OCI-LY7 (cell line): ENCODE data around the gene FAM13A. TPM values are rescaled to one million over a fixed set of nuclear protein-coding genes. Genes with fewer than 3 reads are reported as not detected.

ENCODE experiments used
- BruUV-seq: library from RNA; stranded (reverse); fragments of 400-500 nt; replicated peaks from 2 replicates; lab custom pipeline; 2021; lab: Mats Ljungman, UMichigan
- CTCF ChIA-PET: fragments of 300-600 bp; sonication (Branson Sonifier 250); formaldehyde crosslinking; loops from one replicate; lab custom pipeline; 2022; ENCODE audit warnings: antibody characterized with exemption; ENCODE audit not compliant: unreplicated experiment; lab: Charles Lee
- POLR2A ChIA-PET: fragments of 300-600 bp; sonication (Branson Sonifier 250); formaldehyde crosslinking; loops from one replicate; lab custom pipeline; 2022; ENCODE audit warnings: antibody characterized with exemption; lab: Charles Lee
- DNase-seq: peaks from one replicate; pipeline ENCODE4 v3.0.0-alpha.2; 2015; ENCODE audit warnings: low spot score
- H2AFZ ChIP-seq: fragments of 200-600 bp; sonication (generic), shearing (Covaris generic); 2 replicates; pipeline ENCODE4 v1.6.1; 2014; ENCODE audit warnings: mild to moderate bottlenecking, antibody characterized with exemption, low read length, moderate library complexity
- H3K27ac ChIP-seq: fragments of 200-600 bp; sonication (generic); 2 replicates; pipeline ENCODE4 v1.5.1; 2014; ENCODE audit warnings: mixed run types, low read depth, mild to moderate bottlenecking, moderate library complexity, low read length, inconsistent platforms; ENCODE audit not compliant: poor library complexity, severe bottlenecking
- H3K36me3 ChIP-seq: fragments of 200-600 bp; sonication (generic); 2 replicates; pipeline ENCODE4 v1.6.1; 2014; ENCODE audit warnings: mild to moderate bottlenecking, antibody characterized with exemption, low read length, moderate library complexity, mixed read lengths; ENCODE audit not compliant: insufficient read depth
- H3K4me1 ChIP-seq: fragments of 200-600 bp; sonication (generic); 2 replicates; pipeline ENCODE4 v1.5.1; 2014; ENCODE audit warnings: mild to moderate bottlenecking, low read length; ENCODE audit not compliant: insufficient read depth, poor library complexity, severe bottlenecking
- H3K4me2 ChIP-seq: fragments of 200-600 bp; sonication (generic); 2 replicates; pipeline ENCODE4 v1.6.1; 2014; ENCODE audit warnings: mild to moderate bottlenecking, low read length
- H3K4me3 ChIP-seq: fragments of 200-600 bp; sonication (generic); 2 replicates; pipeline ENCODE4 v1.5.1; 2014; ENCODE audit warnings: mild to moderate bottlenecking, low read depth, low read length; ENCODE audit not compliant: poor library complexity, severe bottlenecking
- H3K79me2 ChIP-seq: fragments of 200-600 bp; sonication (generic); 2 replicates; pipeline ENCODE4 v1.6.1; 2016; ENCODE audit warnings: low read depth, mild to moderate bottlenecking, low read length, moderate library complexity, mixed read lengths; ENCODE audit not compliant: insufficient read depth
- H3K9me2 ChIP-seq: fragments of 200-600 bp; sonication (generic); 2 replicates; pipeline ENCODE4 v1.6.1; 2016; ENCODE audit warnings: mild to moderate bottlenecking, low read length, mixed read lengths; ENCODE audit not compliant: insufficient read depth
- H3K9me3 ChIP-seq: fragments of 200-600 bp; sonication (generic); 2 replicates; pipeline ENCODE4 v1.6.1; 2014; ENCODE audit warnings: mild to moderate bottlenecking, mixed run types, low read length, mixed read lengths
- H4K20me1 ChIP-seq: fragments of 200-600 bp; sonication (generic); 2 replicates; pipeline ENCODE4 v1.6.1; 2014; ENCODE audit warnings: mild to moderate bottlenecking, antibody characterized with exemption, low read length, moderate library complexity, mixed read lengths; ENCODE audit not compliant: insufficient read depth
- CTCF ChIP-seq: fragments of 200-600 bp; sonication (generic); conservative IDR thresholded peaks from 2 replicates; pipeline ENCODE4 v1.5.1; 2014; ENCODE audit warnings: mild to moderate bottlenecking, antibody characterized with exemption, low read length, moderate library complexity, mixed read lengths
- EZH2phosphoT487 ChIP-seq: fragments of 200-600 bp; sonication (generic); IDR thresholded peaks from 2 replicates; pipeline ENCODE4 v1.6.1; 2018; ENCODE audit warnings: low read depth, borderline replicate concordance, mild to moderate bottlenecking, mixed run types, antibody characterized with exemption, low read length, moderate library complexity, mixed read lengths
- intact Hi-C: fragments of 100-400 bp; cut with micrococcal nuclease; formaldehyde crosslinking; loops from one replicate; pipeline ENCODE4 v1.10.0; 2022; ENCODE audit not compliant: unreplicated experiment
- total RNA-seq, 2 experiments: library from RNA; depleted of rRNA in 1 of 2; stranded (reverse); fragments of >200 nt in 1 of 2; shearing (Covaris generic) in 1 of 2; gene quantifications; 2 replicates each; pipeline ENCODE4 v1.2.3, GENCODE V29; 2014 to 2022

The FAM13A gene
- total RNA-seq, 2 experiments from 2014 or later: not detected

GRCh38 chr4:88807499-88807898 lies 249.5 kb downstream of the FAM13A start:
- TF ChIP-seq CTCF (no peak), EZH2phosphoT487 (no peak)
- Histone ChIP-seq H3K9me3 (no peaks in the 10 kb centered on the region), H4K20me1 (no peaks in the 10 kb centered on the region), H3K9me2 (no peaks in the 10 kb centered on the region), H3K4me1 (no peaks in the 10 kb centered on the region), H3K4me2 (no peak overlapping the region), H3K79me2 (no peaks in the 10 kb centered on the region), H3K4me3 (no peak overlapping the region), H3K36me3 (no peaks in the 10 kb centered on the region), H3K27ac (no peak overlapping the region), H2AFZ (no peak overlapping the region)
- ChIA-PET CTCF (no interaction called here), POLR2A (interaction anchor here (0.6 kb wide), 1 partner anchor 159 kb away, joined by 3 read pairs; no protein-coding TSS in a partner anchor)
- no TSS peak for BruUV-seq
- intact Hi-C loops: no loop called here
- no peak for DNase-seq

- Histone ChIP-seq H3K79me2 (no peaks in the 10 kb centered on the region; the same call in 1 of the 2 replicates), H3K4me2 (no peak overlapping the region), H3K36me3 (no peaks in the 10 kb centered on the region), H4K20me1 (no peaks in the 10 kb centered on the region), H3K9me2 (no peaks in the 10 kb centered on the region), H3K4me1 (no peaks in the 10 kb centered on the region), H3K9me3 (no peaks in the 10 kb centered on the region), H3K27ac (no peak overlapping the region), H2AFZ (no peak overlapping the region), H3K4me3 (no peak overlapping the region)
- ChIA-PET CTCF (no interaction called here), POLR2A (interaction anchor here (0.6 to 1.1 kb wide), 2 partner anchors 8 to 25 kb away, joined by 3 read pairs; no protein-coding TSS in a partner anchor)
- no TSS peak for BruUV-seq
- intact Hi-C loops: no loop called here
- no peak for DNase-seq
- TF ChIP-seq CTCF: no peak
- no peak for TF ChIP-seq EZH2phosphoT487
These were observed 252.8 kb downstream of the FAM13A start for GRCh38 chr4:88804234-88804633.

GRCh38 chr4:88803600-88804096 lies 253.3 kb downstream of the FAM13A start:
- Histone ChIP-seq H3K9me3 (no peaks in the 10 kb centered on the region), H2AFZ (no peak overlapping the region), H3K4me2 (no peak overlapping the region), H3K79me2 (no peaks in the 10 kb centered on the region; the same call in 1 of the 2 replicates), H4K20me1 (no peaks in the 10 kb centered on the region), H3K27ac (no peak overlapping the region), H3K4me1 (no peaks in the 10 kb centered on the region), H3K9me2 (no peaks in the 10 kb centered on the region), H3K36me3 (no peaks in the 10 kb centered on the region), H3K4me3 (no peak overlapping the region)
- DNase-seq: no peak
- CTCF ChIA-PET: no interaction called here
- BruUV-seq: no TSS peak
- intact Hi-C loops: no loop called here
- POLR2A ChIA-PET: no interaction called here
- TF ChIP-seq EZH2phosphoT487 (no peak), CTCF (no peak)
